ENCODE data around the gene SMYD2. TPM values are rescaled to one million over a fixed set of nuclear protein-coding genes. Genes with fewer than 3 reads are reported as not detected.

Gene SMYD2
- total and polyA plus RNA-seq, 2 donors (not counting 1 experiment from before 2014, with no cell fraction given), result 23.3 to 39.2 TPM

- no peak for DNase-seq (ENCODE audit: low read depth in 2 of 2)
- Histone ChIP-seq H3K79me2 (ENCODE audit: control insufficient read depth, insufficient read depth, low read length) (no peaks in the 10 kb centered on the region), H3K36me3 (ENCODE audit: control insufficient read depth, insufficient read depth, low read length) (no peaks in the 10 kb centered on the region), H3K4me2 (ENCODE audit: extremely low read depth, insufficient read depth, low read length) (no peak overlapping the region), H2AFZ (ENCODE audit: low read length) (no peak overlapping the region), H3K27me3 (ENCODE audit: control insufficient read depth, insufficient read depth, low read length) (no peaks in the 10 kb centered on the region), H3K9me3 (ENCODE audit: control insufficient read depth, insufficient read depth, low read depth, low read length) (no peaks in the 10 kb centered on the region), H4K20me1 (ENCODE audit: control insufficient read depth, extremely low read depth, insufficient read depth, low read length) (no peaks in the 10 kb centered on the region), H3K4me1 (ENCODE audit: control insufficient read depth, extremely low read depth, insufficient read depth, low read length) (peaks cover 2% of the 10 kb centered on the region), H3K9ac (ENCODE audit: insufficient read depth, low read length) (no peak overlapping the region), H3K27ac (ENCODE audit: insufficient read depth, low read length) (no peak overlapping the region), H3K4me3 (replicated peaks in 1 of 4; ENCODE audit: control extremely low read depth in 1 of 4, insufficient read depth in 1 of 4, low read depth in 3 of 4, low read length in 4 of 4) (no peak overlapping the region)
- TF ChIP-seq CTCF (conservative IDR thresholded peaks at IDR 0.05 in 1 of 2, IDR thresholded peaks at IDR 0.05 in 1 of 2; ENCODE audit: low read depth in 1 of 2, low read length in 2 of 2) (peak in 1 of 2 donors; percentile 20), EZH2 (IDR thresholded peaks at IDR 0.05; ENCODE audit: low read length, missing control alignments) (no peak)
Measured at GRCh38 chr1:214319938-214320337, 39.0 kb downstream of the SMYD2 start.

GRCh38 chr1:214321705-214322453, 40.9 kb downstream of the SMYD2 start:
- DNase-seq (ENCODE audit: low read depth in 2 of 2), result no peak
- TF ChIP-seq CTCF (conservative IDR thresholded peaks at IDR 0.05 in 1 of 2, IDR thresholded peaks at IDR 0.05 in 1 of 2; ENCODE audit: low read depth in 1 of 2, low read length in 2 of 2) (no peak), EZH2 (IDR thresholded peaks at IDR 0.05; ENCODE audit: low read length, missing control alignments) (no peak)
- Histone ChIP-seq H3K4me1 (ENCODE audit: control insufficient read depth, extremely low read depth, insufficient read depth, low read length) (no peaks in the 10 kb centered on the region), H2AFZ (ENCODE audit: low read length) (no peak overlapping the region), H4K20me1 (ENCODE audit: control insufficient read depth, extremely low read depth, insufficient read depth, low read length) (no peaks in the 10 kb centered on the region), H3K9ac (ENCODE audit: insufficient read depth, low read length) (no peak overlapping the region), H3K4me2 (ENCODE audit: extremely low read depth, insufficient read depth, low read length) (no peak overlapping the region), H3K36me3 (ENCODE audit: control insufficient read depth, insufficient read depth, low read length) (no peaks in the 10 kb centered on the region), H3K9me3 (ENCODE audit: control insufficient read depth, insufficient read depth, low read depth, low read length) (no peaks in the 10 kb centered on the region), H3K79me2 (ENCODE audit: control insufficient read depth, insufficient read depth, low read length) (no peaks in the 10 kb centered on the region), H3K4me3 (replicated peaks in 1 of 4; ENCODE audit: control extremely low read depth in 1 of 4, insufficient read depth in 1 of 4, low read depth in 3 of 4, low read length in 4 of 4) (no peak overlapping the region), H3K27me3 (ENCODE audit: control insufficient read depth, insufficient read depth, low read length) (no peaks in the 10 kb centered on the region), H3K27ac (ENCODE audit: insufficient read depth, low read length) (no peak overlapping the region)

DNA sequence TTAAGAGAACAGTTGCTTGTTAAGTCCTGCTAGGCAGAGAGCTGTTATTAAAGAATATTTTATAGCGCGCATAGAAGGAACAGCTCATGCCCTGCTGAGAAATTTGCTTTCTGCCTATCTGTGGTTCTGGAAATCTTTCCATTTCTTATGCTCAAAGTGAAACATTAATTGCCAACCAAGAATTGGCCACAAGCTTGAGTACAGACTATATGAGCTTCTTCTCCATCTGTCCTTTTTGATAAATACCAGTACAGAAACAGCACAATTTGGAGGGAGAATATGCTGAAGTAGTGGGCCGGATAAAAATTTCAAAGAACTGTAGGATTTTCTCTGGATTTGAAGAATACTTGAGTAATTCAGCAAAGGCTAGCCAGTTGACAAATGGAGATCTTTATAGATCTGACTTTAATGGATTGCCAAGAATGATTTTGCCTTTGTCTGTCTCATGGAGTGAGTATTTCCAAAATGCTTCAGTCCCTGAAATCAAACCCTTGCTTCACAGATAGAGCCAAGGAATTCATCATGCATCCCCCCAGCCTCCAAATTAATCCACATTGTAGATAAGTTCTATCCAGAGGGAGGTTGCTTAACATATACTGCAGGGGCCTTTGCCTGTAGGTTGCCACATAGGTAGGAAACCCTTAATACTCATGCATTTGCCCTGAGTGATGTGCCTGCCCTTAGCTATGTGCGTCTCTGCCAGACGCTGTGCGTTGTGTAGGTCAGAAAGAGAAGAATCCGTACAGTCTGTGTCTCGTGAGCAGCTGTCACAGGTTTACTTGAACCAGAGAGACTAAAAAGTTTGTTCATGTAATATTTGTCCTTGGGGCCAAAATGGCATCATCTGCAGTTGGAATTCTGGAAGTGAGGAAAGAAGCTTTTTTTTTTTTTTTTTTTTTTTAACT, 44.2 kb downstream of the SMYD2 start:
- H3K27ac ChIP-seq (ENCODE audit: insufficient read depth, low read length), result no peak overlapping the region
- no peaks in the 10 kb centered on the region for H4K20me1 ChIP-seq (ENCODE audit: control insufficient read depth, extremely low read depth, insufficient read depth, low read length)
- no peak for DNase-seq (ENCODE audit: low read depth in 2 of 2)
- H3K9me3 ChIP-seq (ENCODE audit: control insufficient read depth, insufficient read depth, low read depth, low read length), result no peaks in the 10 kb centered on the region
- no peak overlapping the region for H3K4me2 ChIP-seq (ENCODE audit: extremely low read depth, insufficient read depth, low read length)
- no peak overlapping the region for H3K9ac ChIP-seq (ENCODE audit: insufficient read depth, low read length)
- no peak overlapping the region for H3K4me3 ChIP-seq (replicated peaks in 1 of 4; ENCODE audit: control extremely low read depth in 1 of 4, insufficient read depth in 1 of 4, low read depth in 3 of 4, low read length in 4 of 4)
- TF ChIP-seq CTCF (conservative IDR thresholded peaks at IDR 0.05 in 1 of 2, IDR thresholded peaks at IDR 0.05 in 1 of 2; ENCODE audit: low read depth in 1 of 2, low read length in 2 of 2) (no peak), EZH2 (IDR thresholded peaks at IDR 0.05; ENCODE audit: low read length, missing control alignments) (no peak)
- H3K27me3 ChIP-seq (ENCODE audit: control insufficient read depth, insufficient read depth, low read length), result no peaks in the 10 kb centered on the region
- H2AFZ ChIP-seq (ENCODE audit: low read length), result no peak overlapping the region
- no peaks in the 10 kb centered on the region for H3K4me1 ChIP-seq (ENCODE audit: control insufficient read depth, extremely low read depth, insufficient read depth, low read length)
- H3K79me2 ChIP-seq (ENCODE audit: control insufficient read depth, insufficient read depth, low read length), result no peaks in the 10 kb centered on the region
- H3K36me3 ChIP-seq (ENCODE audit: control insufficient read depth, insufficient read depth, low read length), result peaks cover 5% of the 10 kb centered on the region
